A673 (cell line): ENCODE results near the gene SETD1A.

Experiments used
- CTCF ChIP-seq: fragments of 300-800, 200-600 bp; sonication (generic); conservative IDR thresholded peaks from 2 replicates; pipeline ENCODE4 v1.5.1; 2017; ENCODE audit warnings: low read depth, mild to moderate bottlenecking, antibody characterized with exemption, low read length, moderate library complexity, mixed read lengths
- EZH2 ChIP-seq: fragments of 200-600 bp; sonication (generic); IDR thresholded peaks from 2 replicates; pipeline ENCODE4 v1.6.1; 2017; ENCODE audit warnings: borderline replicate concordance, low read depth, mild to moderate bottlenecking, mixed read lengths, antibody characterized with exemption, low read length; ENCODE audit not compliant: poor library complexity, severe bottlenecking

- TF ChIP-seq CTCF = no peak
- no peak for TF ChIP-seq EZH2
Observed at GRCh38 chr16:30925632-30925987, 31.9 kb upstream of the SETD1A start.
